T1000 (cell line): ENCODE results near the gene DENND2C.

ENCODE experiments used
- DNase-seq: peaks from one replicate; lab custom pipeline; 2025; ENCODE audit warnings: mixed read lengths; lab: John Stamatoyannopoulos, UW

DENND2C gene

GRCh38 chr1:114685851-114686250, 16.0 kb upstream of the DENND2C start:
- no peak for DNase-seq

DNA sequence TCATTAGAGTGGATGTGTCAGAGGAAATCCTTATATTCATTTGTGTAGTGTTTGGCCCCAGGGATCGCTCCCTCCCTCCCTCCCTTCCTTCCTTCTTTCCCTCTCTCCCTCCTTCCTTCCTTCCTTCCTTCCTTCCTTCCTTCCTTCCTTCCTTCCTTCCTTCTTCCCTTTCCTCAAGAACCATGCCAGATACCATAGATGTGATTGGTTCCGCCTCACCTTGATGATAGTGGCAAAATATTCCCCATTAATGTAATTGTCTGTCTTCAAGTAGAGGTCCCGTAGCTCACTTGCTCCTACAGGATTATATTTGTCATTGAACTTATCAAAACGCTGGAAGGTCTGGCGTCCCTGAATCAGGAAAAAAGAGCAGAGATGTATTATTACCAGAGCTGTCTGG, 7.8 kb upstream of the DENND2C start:
- no peak for DNase-seq

GRCh38 chr1:114676115-114676514, 6.3 kb upstream of the DENND2C start:
- no peak for DNase-seq

DNA sequence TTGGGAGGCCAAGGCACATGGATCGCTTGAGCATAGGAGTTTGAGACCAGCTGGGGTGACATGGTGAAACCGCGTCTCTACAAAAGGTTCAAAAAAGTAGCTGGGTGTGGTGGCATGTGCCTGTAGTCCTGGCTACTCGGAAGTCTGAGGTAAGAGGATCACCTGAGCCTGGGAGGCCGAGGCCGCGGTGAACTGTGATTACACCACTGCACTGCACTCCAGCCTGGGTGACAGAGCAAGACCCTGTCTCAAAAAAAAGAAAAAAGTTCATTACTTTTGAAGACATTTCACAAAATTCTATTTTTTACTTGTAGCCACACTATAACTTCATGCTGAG, 2.1 kb upstream of the DENND2C start:
- no peak for DNase-seq

- no peak for DNase-seq
Measured at GRCh38 chr1:114671011-114671938, 1.4 kb upstream of the DENND2C start.

DNA sequence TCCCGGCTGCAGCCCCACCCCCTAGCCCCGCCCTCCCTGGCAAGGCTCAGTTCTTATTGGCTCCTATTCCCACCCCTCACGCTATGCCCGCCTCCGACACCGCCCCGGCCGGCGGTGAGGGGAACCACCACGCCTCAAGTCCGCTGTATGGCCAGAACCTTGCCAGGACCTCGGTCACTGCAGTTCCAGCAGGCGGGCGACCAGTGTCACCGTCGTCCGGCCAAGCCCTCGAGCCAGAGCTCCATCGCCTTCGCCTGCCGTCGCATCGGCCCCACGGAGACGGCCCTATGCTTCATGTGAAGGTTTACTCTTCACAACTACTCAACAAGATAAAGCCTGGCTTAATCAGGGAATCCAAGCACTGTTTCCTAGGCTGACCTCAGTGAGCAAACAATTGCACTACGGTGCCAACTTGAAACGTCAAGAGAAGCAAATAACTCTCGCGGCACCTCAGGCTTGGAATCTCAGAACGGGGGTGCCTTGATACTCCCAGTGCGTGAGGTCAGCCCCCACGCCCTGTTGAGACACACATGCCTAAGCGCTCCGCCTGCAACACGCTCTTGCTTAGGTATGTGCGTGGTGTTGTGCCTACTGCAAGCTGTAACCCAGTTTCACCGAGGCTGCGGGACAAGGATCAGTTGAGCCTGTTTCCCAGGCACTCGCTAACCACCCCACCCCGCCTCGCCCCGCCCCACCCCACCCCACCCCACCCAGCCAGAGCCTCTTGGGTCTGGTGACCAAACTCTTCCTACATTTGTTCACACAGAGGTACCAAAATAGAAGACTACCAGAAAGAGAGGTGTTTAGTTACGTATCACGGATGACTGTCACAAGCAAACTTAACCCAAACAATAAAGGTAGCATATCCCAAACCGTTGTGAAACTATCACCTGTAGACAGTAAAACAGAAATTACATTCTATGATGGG, 498 bp upstream of the DENND2C start:
- peak; percentile 87 for DNase-seq

DNA sequence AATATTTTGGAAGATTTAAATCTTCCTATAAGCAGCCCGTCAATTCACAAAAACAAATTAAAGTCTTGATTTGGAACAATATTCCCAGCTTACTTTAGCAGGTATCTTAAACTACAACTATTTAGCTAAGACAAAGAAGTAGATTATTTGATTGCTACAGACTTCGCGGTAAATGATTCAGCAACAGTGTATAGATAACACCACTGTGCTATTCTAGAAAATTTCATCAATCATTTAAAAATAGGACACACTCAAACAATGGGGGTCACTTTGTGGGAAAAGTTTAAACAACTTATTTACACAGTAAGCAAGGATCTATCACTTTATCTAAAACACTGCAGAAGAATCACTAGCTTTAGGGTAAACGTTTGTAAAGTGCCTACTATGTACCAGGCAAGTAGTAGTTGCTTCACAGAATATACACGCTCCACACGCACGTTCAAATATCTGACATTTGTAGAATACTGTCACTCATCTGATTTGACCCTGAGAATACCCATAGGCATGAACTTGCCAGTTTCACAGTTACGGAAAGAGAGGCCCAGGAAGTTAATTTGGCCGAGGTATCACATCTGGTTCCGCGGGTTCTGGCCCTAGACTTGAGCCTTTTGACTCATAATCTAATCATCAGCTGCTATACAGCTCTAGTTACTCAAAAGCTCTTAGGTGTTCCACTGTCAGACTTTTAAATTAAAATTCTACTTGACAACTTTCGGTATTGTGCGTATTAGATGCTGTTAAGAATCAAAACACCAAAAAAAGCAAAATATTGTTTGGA, 876 bp downstream of the DENND2C start:
- DNase-seq, result no peak

DNA sequence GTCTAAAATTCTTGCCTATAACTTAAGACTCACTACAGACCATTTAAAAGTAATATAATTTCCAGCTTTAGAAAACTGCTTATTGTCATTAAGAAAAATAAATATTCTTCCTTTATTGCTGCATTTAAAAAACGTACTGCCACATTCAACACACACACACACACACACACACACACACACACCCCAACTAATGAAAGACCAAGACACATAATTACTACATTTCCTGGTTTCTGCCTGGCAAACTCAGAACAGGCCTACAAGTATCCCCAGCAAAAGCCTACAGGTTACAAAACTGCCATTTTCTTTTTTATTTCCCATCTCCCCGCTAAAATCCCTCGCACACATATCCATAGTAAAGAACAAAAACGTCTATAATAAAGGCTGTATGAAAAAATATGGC, 1.5 kb downstream of the DENND2C start:
- DNase-seq, result no peak

DNA sequence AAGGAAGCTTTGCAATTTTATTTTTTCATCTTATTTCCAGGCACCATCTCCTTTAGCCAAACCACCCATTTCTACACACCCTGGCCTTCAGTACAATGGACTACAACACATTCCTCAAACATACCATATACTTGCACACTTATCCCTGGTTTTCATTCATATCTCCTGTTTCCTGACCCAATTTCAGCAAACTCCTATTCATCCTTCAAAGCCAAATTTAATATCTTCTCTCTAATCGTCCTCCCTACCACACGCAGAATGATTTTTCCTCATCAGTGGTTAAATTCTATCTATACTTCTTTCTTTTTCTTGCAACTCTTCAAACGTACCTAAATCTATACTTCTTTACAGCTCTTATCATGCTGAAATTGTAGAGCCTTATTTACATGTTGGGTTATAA, 2.9 kb downstream of the DENND2C start:
- DNase-seq, result no peak

- no peak for DNase-seq
Measured at GRCh38 chr1:114660238-114660637, 9.6 kb downstream of the DENND2C start.

GRCh38 chr1:114651893-114652292, 18.0 kb downstream of the DENND2C start:
- no peak for DNase-seq

DNA sequence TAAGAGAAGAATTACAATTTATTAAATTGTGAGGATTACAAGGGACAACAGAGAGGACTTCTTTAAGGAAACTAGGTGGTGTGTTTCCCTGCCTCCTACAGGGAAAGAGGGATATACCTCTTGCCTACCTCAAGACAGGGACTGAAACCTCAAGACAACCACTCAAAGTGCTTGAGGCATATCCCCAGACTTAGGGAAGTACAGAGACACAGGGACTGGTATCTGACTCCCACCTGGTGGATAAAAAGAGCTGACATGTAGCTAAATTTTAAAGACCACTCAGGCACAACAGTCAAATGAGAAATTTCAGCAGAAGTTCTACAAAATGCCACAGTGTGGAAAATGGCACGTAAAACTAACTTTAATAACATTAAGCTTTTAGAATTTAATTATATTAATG, 21.3 kb downstream of the DENND2C start:
- no peak for DNase-seq

DNA sequence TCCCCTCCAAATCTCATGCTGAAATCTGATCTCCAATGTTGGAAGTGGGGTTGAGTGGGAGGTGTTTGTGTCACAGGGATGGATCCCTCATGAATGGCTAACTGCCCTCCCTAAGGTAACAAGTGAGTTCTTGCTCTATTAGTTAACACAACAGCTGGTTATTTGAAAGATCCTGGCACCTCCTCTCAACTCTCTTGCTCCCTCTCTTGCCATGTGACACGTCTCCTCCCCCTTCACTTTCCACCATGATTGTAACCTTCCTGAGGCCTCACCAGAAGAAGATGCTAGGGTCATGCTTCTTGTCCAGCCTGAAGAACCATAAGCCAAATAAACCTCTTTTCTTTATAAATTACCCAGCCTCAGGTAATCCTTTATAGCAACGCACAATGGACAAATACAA, 28.5 kb downstream of the DENND2C start:
- no peak for DNase-seq

DNA sequence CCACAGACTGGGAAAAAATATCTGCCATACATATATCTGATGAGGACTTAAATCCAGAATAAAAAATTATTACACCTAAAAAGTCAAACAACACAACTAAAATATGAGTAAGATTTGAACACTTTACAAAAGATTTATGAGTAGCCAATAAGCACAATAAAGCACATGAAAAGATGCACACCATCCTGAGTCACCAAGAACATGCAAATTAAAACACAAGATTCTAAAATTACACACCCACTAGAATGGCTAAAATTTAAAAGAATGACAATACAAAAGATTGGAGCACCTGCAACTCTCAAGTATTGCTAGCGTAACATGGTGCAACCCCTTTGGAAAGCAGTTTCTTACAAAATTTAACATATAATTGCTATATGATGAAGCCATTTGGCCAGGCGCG, 30.9 kb downstream of the DENND2C start:
- DNase-seq, result no peak

- DNase-seq, result no peak
Measured at GRCh38 chr1:114632427-114632826, 37.4 kb downstream of the DENND2C start.

GRCh38 chr1:114627107-114627506, 42.7 kb downstream of the DENND2C start:
- DNase-seq, result no peak

DNA sequence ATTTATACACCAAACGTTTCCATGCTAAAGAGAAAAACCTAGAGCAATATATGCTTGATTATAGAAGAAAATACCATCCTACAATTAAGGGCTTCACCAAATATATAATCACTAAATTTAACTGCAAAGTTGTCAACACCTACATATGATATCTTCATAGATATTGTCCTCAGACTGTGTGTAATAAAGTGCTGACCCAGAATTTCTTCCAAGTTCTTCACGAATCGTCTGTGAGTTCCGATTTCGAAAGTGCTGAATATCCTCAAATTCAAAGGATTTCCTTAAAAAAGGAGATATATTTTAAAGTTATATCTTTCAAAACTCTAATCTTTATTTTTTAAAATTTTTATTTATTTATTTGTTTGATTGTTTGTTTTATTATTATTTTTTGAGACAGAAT, 46.5 kb downstream of the DENND2C start:
- DNase-seq, result no peak

- DNase-seq, result no peak
Measured at GRCh38 chr1:114620419-114620818, 49.4 kb downstream of the DENND2C start.

DNA sequence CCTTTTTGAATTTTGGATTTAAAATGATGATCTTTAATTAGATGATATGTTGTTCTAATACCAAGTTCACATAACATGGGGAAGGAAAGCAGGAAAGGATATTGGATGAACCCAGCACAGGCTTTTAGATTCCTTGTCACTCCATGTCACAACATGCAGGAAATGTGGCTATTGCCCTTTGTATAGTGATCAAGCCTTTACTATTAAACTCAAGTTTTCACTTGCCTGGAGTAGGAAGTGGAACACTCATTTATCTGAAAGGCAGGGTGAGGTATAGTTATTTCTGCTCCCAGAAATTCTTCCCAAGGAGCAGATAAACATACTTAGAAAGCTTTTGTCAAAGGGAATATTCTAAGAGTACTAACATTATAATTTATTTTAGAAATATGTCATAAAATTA, 51.2 kb downstream of the DENND2C start:
- no peak for DNase-seq

- no peak for DNase-seq
Measured at GRCh38 chr1:114610546-114611245, 59.2 kb downstream of the DENND2C start.

DNA sequence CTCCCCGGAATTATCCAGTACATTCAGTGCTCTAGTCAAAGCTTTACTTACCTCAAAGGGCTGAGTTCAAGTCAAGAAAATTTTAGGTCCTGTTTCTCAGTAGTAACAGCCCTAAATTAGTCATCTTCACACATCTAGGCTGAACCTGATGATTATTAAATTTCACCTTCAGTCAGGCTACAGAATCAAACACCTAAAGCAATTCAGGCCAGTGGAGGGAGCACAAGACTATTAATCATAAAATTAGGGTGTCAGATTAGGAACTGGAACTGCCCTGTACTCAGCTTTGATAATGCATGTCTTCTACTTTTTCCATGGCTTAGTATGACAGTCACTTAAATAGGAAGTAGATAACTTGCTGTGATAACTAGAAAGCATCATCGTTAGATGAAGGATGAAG, 60.0 kb downstream of the DENND2C start:
- no peak for DNase-seq

GRCh38 chr1:114609026-114609425, 60.8 kb downstream of the DENND2C start:
- no peak for DNase-seq
